ENCODE data around the gene NDUFV1. TPM values are rescaled to one million over a fixed set of nuclear protein-coding genes. Genes with fewer than 3 reads are reported as not detected.
"Not testable (repeated sequence)": the region's sequence is repeated elsewhere in the genome, so short reads cannot be mapped to it uniquely, and the experiment has no call there.

NDUFV1 gene
- total and polyA plus RNA-seq, 2 experiments from 2014 or later: 136 to 168 TPM

GRCh38 chr11:67586568-67587250 lies 20.0 kb upstream of the NDUFV1 start:
- Histone ChIP-seq H3K9ac (no peak overlapping the region), H3K27ac (no peak overlapping the region), H3K9me2 (ENCODE audit: insufficient read depth) (no peaks in the 10 kb centered on the region), H3K9me3 (ENCODE audit: low read depth) (no peaks in the 10 kb centered on the region), H3K4me3 (no peak overlapping the region), H3K79me2 (ENCODE audit: insufficient read depth) (peaks cover 9% of the 10 kb centered on the region; the same call in 1 of the 2 replicates), H2AFZ (no peak overlapping the region), H3K36me3 (ENCODE audit: low read depth) (0 out of 2 replicates have a peak, but pooled peaks cover 8% of the 10 kb centered on the region), H3F3A (ENCODE audit: insufficient read depth) (peaks cover 12% of the 10 kb centered on the region; the same call in 1 of the 2 replicates), H4K20me1 (ENCODE audit: insufficient read depth) (no peaks in the 10 kb centered on the region), H3K4me2 (ENCODE audit: unreplicated experiment) (no peak overlapping the region), H3K4me1 (ENCODE audit: insufficient read depth) (peaks cover 9% of the 10 kb centered on the region), H3K27me3 (replicated peaks; ENCODE audit: insufficient read depth) (0 out of 2 replicates have a peak, but pooled peaks cover under 1% of the 10 kb centered on the region)
- WGBS, 2 experiments (ENCODE audit: low coverage in 1 of 2, low lambda C conversion rate in 2 of 2, missing lambda C conversion rate in 2 of 2): 82 to 89% methylated on average over 5 of the region's 5 CpGs
- TF ChIP-seq EZH2phosphoT487 (IDR thresholded peaks at IDR 0.05; ENCODE audit: insufficient read depth, low read depth) (no peak), EZH2 (IDR thresholded peaks at IDR 0.05; ENCODE audit: insufficient read depth, poor library complexity, severe bottlenecking) (no peak)
- in situ Hi-C loops (cut with MboI): no loop called here
- no peak for DNase-seq

- Histone ChIP-seq H3K9ac (no peak overlapping the region), H3K4me2 (ENCODE audit: unreplicated experiment) (no peak overlapping the region), H3K79me2 (ENCODE audit: insufficient read depth) (peaks cover 9% of the 10 kb centered on the region; the same call in 1 of the 2 replicates), H3K9me3 (ENCODE audit: low read depth) (no peaks in the 10 kb centered on the region), H3K4me3 (no peak overlapping the region), H4K20me1 (ENCODE audit: insufficient read depth) (no peaks in the 10 kb centered on the region), H3K27ac (no peak overlapping the region), H3K36me3 (ENCODE audit: low read depth) (0 out of 2 replicates have a peak, but pooled peaks cover 8% of the 10 kb centered on the region), H3K27me3 (replicated peaks; ENCODE audit: insufficient read depth) (no peaks in the 10 kb centered on the region), H3K4me1 (ENCODE audit: insufficient read depth) (peaks cover 9% of the 10 kb centered on the region; the same call in 1 of the 2 replicates), H3F3A (ENCODE audit: insufficient read depth) (peaks cover 12% of the 10 kb centered on the region; the same call in 1 of the 2 replicates), H2AFZ (no peak overlapping the region), H3K9me2 (ENCODE audit: insufficient read depth) (no peaks in the 10 kb centered on the region)
- DNase-seq: no peak
- 94 to 100% methylated on average over 1 of the region's 1 CpG for WGBS, 2 experiments (ENCODE audit: low coverage in 1 of 2, low lambda C conversion rate in 2 of 2, missing lambda C conversion rate in 2 of 2)
- no peak for TF ChIP-seq EZH2phosphoT487 (IDR thresholded peaks at IDR 0.05; ENCODE audit: insufficient read depth, low read depth)
- TF ChIP-seq EZH2 (IDR thresholded peaks at IDR 0.05; ENCODE audit: insufficient read depth, poor library complexity, severe bottlenecking): no peak
- in situ Hi-C loops (cut with MboI): no loop called here
Observed at GRCh38 chr11:67588136-67588503, 18.6 kb upstream of the NDUFV1 start.

GRCh38 chr11:67588899-67589415 lies 17.8 kb upstream of the NDUFV1 start:
- H3K9me3 ChIP-seq (ENCODE audit: low read depth); in situ Hi-C loops (cut with MboI); H3K27ac ChIP-seq; H3K27me3 ChIP-seq (replicated peaks; ENCODE audit: insufficient read depth); H3K4me2 ChIP-seq (ENCODE audit: unreplicated experiment); H3K9me2 ChIP-seq (ENCODE audit: insufficient read depth); DNase-seq; H3K4me1 ChIP-seq (ENCODE audit: insufficient read depth); H4K20me1 ChIP-seq (ENCODE audit: insufficient read depth); H2AFZ ChIP-seq; H3K36me3 ChIP-seq (ENCODE audit: low read depth); H3K4me3 ChIP-seq; H3K9ac ChIP-seq; H3K79me2 ChIP-seq (ENCODE audit: insufficient read depth): not testable (repeated sequence)
- 72 to 76% methylated on average over 11 of the region's 11 CpGs for WGBS, 2 experiments (ENCODE audit: low coverage in 1 of 2, low lambda C conversion rate in 2 of 2, missing lambda C conversion rate in 2 of 2)
- peaks cover 12% of the 10 kb centered on the region; the same call in 1 of the 2 replicates for H3F3A ChIP-seq (ENCODE audit: insufficient read depth)

GRCh38 chr11:67592880-67593564 lies 13.7 kb upstream of the NDUFV1 start:
- Histone ChIP-seq H3F3A (ENCODE audit: insufficient read depth) (peaks cover 6% of the 10 kb centered on the region; the same call in 1 of the 2 replicates), H3K79me2 (ENCODE audit: insufficient read depth) (no peaks in the 10 kb centered on the region), H3K9me3 (ENCODE audit: low read depth) (no peaks in the 10 kb centered on the region), H3K4me2 (ENCODE audit: unreplicated experiment) (no peak overlapping the region), H3K27ac (no peak overlapping the region), H3K9me2 (ENCODE audit: insufficient read depth) (no peaks in the 10 kb centered on the region), H3K27me3 (replicated peaks; ENCODE audit: insufficient read depth) (0 out of 2 replicates have a peak, but pooled peaks cover 6% of the 10 kb centered on the region), H3K9ac (no peak overlapping the region), H2AFZ (no peak overlapping the region), H4K20me1 (ENCODE audit: insufficient read depth) (no peaks in the 10 kb centered on the region), H3K4me1 (ENCODE audit: insufficient read depth) (no peaks in the 10 kb centered on the region), H3K36me3 (ENCODE audit: low read depth) (0 out of 2 replicates have a peak, but pooled peaks cover 2% of the 10 kb centered on the region), H3K4me3 (no peak overlapping the region)
- TF ChIP-seq EZH2 (IDR thresholded peaks at IDR 0.05; ENCODE audit: insufficient read depth, poor library complexity, severe bottlenecking) (no peak), EZH2phosphoT487 (IDR thresholded peaks at IDR 0.05; ENCODE audit: insufficient read depth, low read depth) (no peak)
- DNase-seq: no peak
- whole genome bisulfite sequencing, 2 experiments (ENCODE audit: low coverage in 1 of 2, low lambda C conversion rate in 2 of 2, missing lambda C conversion rate in 2 of 2): 36 to 46% methylated on average over 12 of the region's 12 CpGs
- in situ Hi-C loops (cut with MboI): no loop called here

Data from GM23248 (cell line).